Colonic mucosa (tissue), 4 donors: ENCODE results near the gene MADD. TPM values are rescaled to one million over a fixed set of nuclear protein-coding genes. Genes with fewer than 3 reads are reported as not detected.

Experiments used
- DNase-seq: peaks from one replicate; pipeline ENCODE4 v3.0.0-alpha.2; 2020
- H3K27ac ChIP-seq: fragments of 200-600 bp; one replicate; pipeline ENCODE4 v1.8.0; 2021
- H3K27me3 ChIP-seq: fragments of 200-600 bp; one replicate; pipeline ENCODE4 v1.8.0; 2021
- H3K36me3 ChIP-seq: fragments of 200-600 bp; one replicate; pipeline ENCODE4 v1.8.0; 2021
- H3K4me1 ChIP-seq: fragments of 200-600 bp; one replicate; pipeline ENCODE4 v1.8.0; 2021; ENCODE audit warnings: mild to moderate bottlenecking
- H3K4me3 ChIP-seq: fragments of 200-600 bp; one replicate; pipeline ENCODE4 v1.8.0; 2021
- H3K9ac ChIP-seq, 2 donors: one replicate each; pipeline ENCODE4 v1.7.0; 2013; ENCODE audit warnings: control low read depth in 2 of 2, low read depth in 2 of 2, low read length in 2 of 2
- H3K9me3 ChIP-seq: fragments of 200-600 bp; one replicate; pipeline ENCODE4 v1.8.0; 2021
- intact Hi-C: fragments of 100-400 bp; cut with DNase I; formaldehyde crosslinking; loops from one replicate; pipeline ENCODE4 v1.14.1; 2022
- total RNA-seq, 2 donors: library from RNA; stranded (reverse); fragmentation: NEBNext Ultra II Directional in 1 of 2; extraction: Animal tissue kit (Norgen Biotek cat#: 25700) in 1 of 2; gene quantifications; one replicate each; pipeline ENCODE4 v1.2.1, GENCODE V29; 2021
- TF ChIP-seq, protein P1 (sequence below): fragments of 200-600 bp; IDR thresholded peaks from one replicate; pipeline ENCODE4 v1.8.0; 2022; ENCODE audit warnings: antibody characterized with exemption, mild to moderate bottlenecking
- donor health status: healthy.
- donor health status: DM: no; HTN: no; CAD: no.
- donor health status: DM: no; HTN: no; CAD: no.

Gene MADD
- total RNA-seq, 2 donors from 2014 or later, result 35.5 to 45.9 TPM

DNA sequence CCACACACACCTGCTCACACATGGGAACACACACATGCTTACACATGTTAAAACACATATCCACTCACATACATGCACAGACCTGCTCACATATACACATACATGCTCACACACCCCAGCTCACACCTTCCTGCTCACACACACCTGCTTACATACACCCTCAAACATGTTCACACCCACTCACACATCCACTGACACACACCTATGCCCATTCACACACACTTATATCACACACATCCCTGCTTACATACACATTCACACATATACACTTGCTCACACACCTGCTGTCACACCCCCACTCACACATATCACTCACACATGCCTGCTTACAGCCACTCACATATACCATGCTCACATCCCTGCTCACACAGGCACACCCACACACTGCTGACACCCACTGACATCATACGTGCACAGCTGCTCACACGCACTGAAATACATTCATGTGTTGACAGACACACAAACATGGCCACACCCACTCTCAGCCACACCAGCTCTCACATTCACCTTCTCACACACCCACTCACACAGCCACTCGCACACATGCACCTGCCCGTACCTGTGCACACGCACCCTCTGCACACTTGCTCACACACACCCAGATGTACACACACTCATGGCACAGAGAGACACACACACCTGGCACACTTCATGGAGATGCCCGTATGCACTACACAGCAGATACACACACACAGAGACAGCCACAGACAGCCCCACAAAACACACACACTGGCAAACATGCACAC, 88.2 kb downstream of the MADD start:
- no peaks in the 10 kb centered on the region for H3K4me1 ChIP-seq
- DNase-seq, result no peak
- H3K27me3 ChIP-seq, result no peaks in the 10 kb centered on the region
- no peaks in the 10 kb centered on the region for H3K9me3 ChIP-seq
- H3K9ac ChIP-seq, result no peak overlapping the region
- no peak overlapping the region for H3K4me3 ChIP-seq
- TF ChIP-seq, protein P1, sequence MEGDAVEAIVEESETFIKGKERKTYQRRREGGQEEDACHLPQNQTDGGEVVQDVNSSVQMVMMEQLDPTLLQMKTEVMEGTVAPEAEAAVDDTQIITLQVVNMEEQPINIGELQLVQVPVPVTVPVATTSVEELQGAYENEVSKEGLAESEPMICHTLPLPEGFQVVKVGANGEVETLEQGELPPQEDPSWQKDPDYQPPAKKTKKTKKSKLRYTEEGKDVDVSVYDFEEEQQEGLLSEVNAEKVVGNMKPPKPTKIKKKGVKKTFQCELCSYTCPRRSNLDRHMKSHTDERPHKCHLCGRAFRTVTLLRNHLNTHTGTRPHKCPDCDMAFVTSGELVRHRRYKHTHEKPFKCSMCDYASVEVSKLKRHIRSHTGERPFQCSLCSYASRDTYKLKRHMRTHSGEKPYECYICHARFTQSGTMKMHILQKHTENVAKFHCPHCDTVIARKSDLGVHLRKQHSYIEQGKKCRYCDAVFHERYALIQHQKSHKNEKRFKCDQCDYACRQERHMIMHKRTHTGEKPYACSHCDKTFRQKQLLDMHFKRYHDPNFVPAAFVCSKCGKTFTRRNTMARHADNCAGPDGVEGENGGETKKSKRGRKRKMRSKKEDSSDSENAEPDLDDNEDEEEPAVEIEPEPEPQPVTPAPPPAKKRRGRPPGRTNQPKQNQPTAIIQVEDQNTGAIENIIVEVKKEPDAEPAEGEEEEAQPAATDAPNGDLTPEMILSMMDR, result no peak
- no peak overlapping the region for H3K27ac ChIP-seq
- intact Hi-C loops, result loop anchor here (5.0 to 10.0 kb wide), 2 partner anchors 181 to 473 kb away; partner anchors contain the start of gene ARFGAP2
- H3K36me3 ChIP-seq, result no peaks in the 10 kb centered on the region

DNA sequence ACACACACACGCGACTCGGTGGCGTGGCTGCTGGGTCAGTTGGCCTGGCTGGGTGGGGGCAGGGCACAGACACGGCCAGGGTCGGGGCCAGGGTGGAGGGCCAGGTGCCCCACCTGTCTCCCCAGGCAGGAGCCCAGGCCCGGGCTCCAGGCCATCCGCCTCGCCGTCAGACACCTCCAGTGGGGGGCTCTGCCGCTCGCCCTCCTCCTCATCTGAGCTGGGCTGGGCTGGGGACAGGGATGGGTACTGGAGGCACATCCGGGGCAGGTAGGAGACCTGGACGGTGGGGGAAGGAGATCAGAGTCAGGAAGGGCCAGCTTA, 88.8 kb downstream of the MADD start:
- Histone ChIP-seq H3K27me3 (no peaks in the 10 kb centered on the region), H3K4me3 (no peak overlapping the region), H3K27ac (no peak overlapping the region), H3K4me1 (no peaks in the 10 kb centered on the region), H3K36me3 (no peaks in the 10 kb centered on the region), H3K9me3 (no peaks in the 10 kb centered on the region), H3K9ac (no peak overlapping the region)
- DNase-seq, result no peak
- intact Hi-C loops, result loop anchor here (5.0 to 10.0 kb wide), 2 partner anchors 181 to 474 kb away; partner anchors contain the start of gene ARFGAP2
- TF ChIP-seq, protein P1, result no peak

DNA sequence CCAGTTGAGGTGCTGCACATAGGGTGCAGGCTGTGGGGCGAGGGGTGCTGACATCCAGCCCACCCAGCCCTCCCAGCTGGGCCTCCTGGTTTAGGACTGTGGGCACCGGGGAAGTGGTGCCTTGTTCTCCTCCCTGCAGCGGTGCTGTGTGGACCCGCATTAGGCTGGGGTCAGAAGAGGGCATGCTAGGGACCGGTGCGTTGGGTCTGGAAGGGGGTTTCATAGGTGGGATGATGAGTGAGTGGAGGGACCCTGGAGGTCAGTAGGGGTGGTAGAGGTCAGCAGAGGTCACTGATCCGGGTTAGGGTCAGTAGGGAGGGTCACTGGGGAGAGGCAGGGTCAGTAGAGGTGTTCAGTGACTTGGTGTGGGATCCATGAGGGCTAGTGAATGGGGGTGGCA, 89.2 kb downstream of the MADD start:
- intact Hi-C loops, result loop anchor here (5.0 to 10.0 kb wide), 2 partner anchors 182 to 474 kb away; partner anchors contain the start of gene ARFGAP2
- DNase-seq, result no peak
- Histone ChIP-seq H3K4me3 (no peak overlapping the region), H3K9ac (no peak overlapping the region), H3K27ac (no peak overlapping the region), H3K4me1 (no peaks in the 10 kb centered on the region), H3K9me3 (no peaks in the 10 kb centered on the region), H3K36me3 (no peaks in the 10 kb centered on the region), H3K27me3 (no peaks in the 10 kb centered on the region)
- TF ChIP-seq, protein P1, result no peak

DNA sequence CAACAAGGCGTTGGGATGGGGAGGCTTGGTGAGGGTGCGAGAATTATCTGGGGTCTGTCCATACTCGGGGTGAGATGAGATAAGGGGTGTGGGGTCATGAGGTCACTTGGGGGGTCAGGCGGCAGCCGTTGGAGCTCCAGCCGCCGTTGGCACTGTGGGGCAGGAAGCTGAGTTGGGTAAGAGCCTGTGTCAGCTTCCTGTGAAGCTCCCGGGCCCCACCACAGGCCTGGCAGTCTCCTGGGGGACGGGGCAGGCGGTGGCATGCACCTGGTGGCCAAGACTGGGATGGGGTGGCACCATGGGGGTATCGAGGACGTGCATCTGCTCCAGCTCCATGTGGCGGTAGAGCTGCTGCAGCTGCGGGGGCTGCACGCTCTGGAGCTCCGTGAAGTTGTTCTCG, 89.7 kb downstream of the MADD start:
- Histone ChIP-seq H3K4me1 (no peaks in the 10 kb centered on the region), H3K9me3 (no peaks in the 10 kb centered on the region), H3K27me3 (no peaks in the 10 kb centered on the region), H3K36me3 (no peaks in the 10 kb centered on the region), H3K4me3 (no peak overlapping the region), H3K9ac (no peak overlapping the region), H3K27ac (no peak overlapping the region)
- intact Hi-C loops, result loop anchor here (5.0 to 10.0 kb wide), 2 partner anchors 182 to 475 kb away; partner anchors contain the start of gene ARFGAP2
- DNase-seq, result no peak
- TF ChIP-seq, protein P1, result no peak

DNA sequence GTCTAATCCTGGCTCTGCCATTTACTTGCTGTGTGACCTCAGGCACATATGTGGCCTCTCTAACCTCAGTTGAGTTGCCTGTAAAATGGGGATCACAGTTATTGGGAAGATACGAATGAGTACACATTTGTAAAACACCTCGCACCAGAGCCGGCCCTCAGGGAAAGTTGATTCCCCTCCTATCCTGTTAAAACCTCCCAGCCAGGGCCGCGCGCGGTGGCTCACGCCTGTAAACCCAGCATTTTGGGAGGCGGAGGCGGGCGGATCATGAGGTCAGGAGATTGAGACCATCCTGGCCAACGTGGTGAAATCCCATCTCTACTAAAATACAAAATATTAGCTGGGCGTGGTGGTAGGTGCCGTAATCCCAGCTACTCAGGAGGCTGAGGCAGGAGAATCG, 90.4 kb downstream of the MADD start:
- no peak for DNase-seq
- H3K9me3 ChIP-seq, result no peaks in the 10 kb centered on the region
- no peak overlapping the region for H3K4me3 ChIP-seq
- no peak overlapping the region for H3K9ac ChIP-seq
- H3K27me3 ChIP-seq, result no peaks in the 10 kb centered on the region
- H3K36me3 ChIP-seq, result no peaks in the 10 kb centered on the region
- TF ChIP-seq, protein P1, result no peak
- no peaks in the 10 kb centered on the region for H3K4me1 ChIP-seq
- no peak overlapping the region for H3K27ac ChIP-seq
- intact Hi-C loops, result no loop called here
